Measurements from ENCODE around the gene RPRD2.
"Not testable (repeated sequence)": the region's sequence is repeated elsewhere in the genome, so short reads cannot be mapped to it uniquely, and the experiment has no call there.

The RPRD2 gene

DNA sequence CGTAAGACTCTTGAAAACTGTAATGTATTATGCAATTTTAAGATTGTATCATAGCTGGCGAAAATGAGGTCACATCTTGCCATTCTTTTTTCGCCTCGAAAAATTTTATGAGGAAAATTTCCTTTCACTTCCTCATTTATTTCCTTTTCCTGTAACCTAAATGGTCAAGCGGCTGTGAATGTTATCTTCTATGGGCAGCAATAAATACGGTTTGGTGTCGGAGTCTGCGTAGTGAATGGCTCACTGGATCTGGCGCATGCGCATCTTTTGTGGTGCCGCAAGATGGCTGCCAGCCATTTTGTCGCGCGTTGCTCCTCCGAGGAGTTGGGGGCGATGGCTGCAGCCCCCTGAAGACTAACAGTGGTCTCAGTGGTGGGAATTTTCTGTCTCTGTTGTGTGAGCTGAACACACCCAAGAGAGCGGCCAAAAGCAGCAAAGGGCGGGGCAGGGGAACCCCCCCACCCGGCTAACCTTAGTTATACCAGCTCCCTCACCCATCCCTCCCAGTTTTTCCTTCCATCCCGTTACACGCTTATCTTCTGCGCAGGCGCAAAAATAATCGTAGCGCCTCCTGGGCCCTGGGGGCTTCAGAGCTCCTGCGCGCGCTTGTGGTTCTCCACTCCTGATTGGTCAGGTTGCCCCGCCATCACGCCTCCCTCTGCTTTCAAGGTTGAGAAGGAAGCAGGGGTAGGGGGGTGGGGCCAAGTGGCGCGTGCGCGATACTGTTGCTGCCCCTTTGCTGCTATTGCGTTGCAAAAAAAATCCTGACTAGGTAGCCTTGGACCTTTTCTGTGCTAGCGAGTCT is at the start of gene RPRD2:
RPRD2 (plus strand) TSS at position 722 of the 805 bp plus-strand sequence. CDS start 568 bp downstream, outside the sequence.
- peak; percentile 93 to 97 for DNase-seq (ENCODE audit: low read depth in 1 of 2, low spot score in 1 of 2)

DNA sequence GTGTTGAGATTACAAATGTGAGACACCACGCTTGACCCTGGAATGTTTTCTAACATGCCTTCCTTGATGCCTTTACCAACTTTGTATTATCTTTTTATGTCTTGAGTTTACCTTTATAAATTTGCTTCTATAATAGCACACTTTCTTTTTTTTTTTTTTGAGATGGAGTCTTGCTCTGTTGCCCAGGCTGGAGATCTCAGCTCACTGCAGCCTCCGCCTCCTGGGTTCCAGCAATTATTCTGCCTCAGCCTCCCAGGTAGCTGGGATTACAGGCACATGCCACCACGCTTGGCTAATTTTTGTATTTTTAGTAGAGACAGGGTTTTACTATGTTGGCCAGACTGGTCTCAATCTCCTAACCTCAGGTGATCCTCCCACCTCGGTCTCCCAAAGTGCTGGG is 49.3 kb upstream of the RPRD2 start:
- not testable (repeated sequence) for DNase-seq (ENCODE audit: low read depth in 1 of 2, low spot score in 1 of 2)

DNA sequence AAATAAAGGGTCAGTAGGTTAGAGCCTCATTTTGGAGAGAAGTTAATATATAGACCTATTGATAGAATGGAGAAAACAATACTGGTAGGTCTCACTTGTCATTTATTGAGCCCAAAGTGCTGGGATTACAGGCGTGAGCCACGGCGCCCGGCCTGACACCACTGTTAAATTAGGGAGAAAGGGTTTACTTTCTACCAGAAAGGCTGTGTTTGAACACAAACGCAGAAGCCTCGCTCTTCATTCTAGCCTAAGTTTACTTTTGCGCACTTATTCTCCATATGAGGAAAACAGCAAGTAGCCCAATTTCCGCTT is 43.3 kb upstream of the RPRD2 start:
- no peak for DNase-seq (ENCODE audit: low read depth in 1 of 2, low spot score in 1 of 2)

GRCh38 chr1:150321826-150322166 is 42.2 kb upstream of the RPRD2 start:
- no peak for DNase-seq (ENCODE audit: low read depth in 1 of 2, low spot score in 1 of 2)

DNA sequence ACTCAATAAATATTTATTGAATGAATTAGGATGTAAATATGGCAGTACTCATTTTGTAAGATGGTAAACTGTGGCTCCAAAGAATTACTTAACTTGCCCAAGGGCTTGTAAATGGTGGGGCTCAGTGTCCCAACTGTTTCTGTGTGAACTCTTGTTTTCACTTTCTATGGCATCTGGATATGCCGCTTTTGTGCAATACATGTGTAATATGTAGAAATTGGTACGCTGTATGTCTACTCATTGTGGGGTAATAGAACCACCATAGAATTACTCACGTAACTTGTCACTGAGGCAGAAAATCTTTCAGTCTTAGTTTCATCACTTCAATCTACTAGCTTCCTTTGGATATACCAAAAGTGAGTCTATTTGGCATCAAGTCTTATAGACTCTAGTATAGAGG is 41.6 kb upstream of the RPRD2 start:
- no peak for DNase-seq (ENCODE audit: low read depth in 1 of 2, low spot score in 1 of 2)

DNA sequence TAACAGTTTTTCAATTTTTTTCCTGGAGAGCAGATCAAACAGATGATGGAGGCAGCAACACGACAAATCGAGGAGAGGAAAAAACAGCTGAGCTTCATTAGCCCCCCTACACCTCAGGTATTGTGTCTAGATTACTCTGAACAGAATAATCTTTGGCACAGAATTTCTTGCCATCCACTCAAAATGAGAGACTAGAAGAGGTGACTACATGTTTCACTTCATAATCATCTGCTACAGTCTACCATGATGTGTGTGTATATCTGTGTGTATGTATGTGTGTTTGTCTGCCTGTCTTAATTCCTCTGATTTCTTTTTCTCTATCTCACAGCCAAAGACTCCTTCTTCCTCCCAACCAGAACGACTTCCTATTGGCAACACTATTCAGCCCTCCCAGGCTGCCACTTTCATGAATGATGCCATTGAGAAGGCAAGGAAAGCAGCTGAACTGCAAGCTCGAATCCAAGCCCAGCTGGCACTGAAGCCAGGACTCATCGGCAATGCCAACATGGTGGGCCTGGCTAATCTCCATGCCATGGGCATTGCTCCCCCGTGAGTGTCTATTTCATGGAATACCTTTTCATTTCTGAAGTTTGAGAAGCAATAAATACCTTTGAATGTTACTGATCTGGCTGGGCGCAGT is 31.2 kb upstream of the RPRD2 start:
- no peak for DNase-seq (ENCODE audit: low read depth in 1 of 2, low spot score in 1 of 2)

DNA sequence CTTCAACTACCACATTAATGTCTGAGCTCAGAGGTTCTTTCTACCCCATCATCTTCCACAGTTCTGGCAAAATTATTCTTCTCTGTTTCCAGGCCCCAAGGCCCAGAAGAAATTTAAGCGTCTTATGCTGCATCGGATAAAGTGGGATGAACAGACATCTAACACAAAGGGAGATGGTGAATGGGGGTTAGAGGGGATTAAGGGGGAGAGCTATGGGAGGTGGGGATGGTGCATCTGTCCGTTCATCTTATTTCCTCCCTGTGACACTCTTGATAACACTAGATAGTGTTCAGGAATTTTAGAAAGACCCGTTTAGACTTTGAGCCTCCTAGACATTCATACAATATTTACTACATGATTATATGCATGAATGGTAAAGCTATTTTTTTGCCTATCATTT is 17.6 kb upstream of the RPRD2 start:
- no peak for DNase-seq (ENCODE audit: low read depth in 1 of 2, low spot score in 1 of 2)

DNA sequence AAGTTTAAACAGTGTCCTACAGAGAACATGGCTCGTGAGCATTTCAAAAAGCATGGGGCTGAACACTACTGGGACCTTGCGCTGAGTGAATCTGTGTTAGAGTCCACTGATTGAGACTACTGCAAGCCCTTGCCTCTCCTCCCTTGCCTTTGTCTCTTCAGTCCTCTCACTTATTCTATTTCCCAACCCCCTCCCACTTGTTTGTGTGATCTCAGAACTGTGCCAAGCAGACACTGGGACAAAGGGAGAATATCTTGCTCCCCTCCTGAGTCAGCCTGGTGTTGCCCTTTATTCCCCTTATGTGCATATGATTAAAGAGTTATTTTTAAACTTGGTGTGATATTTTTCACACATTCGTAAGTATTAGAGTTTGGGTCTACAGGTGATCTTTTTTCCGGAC is 11.1 kb upstream of the RPRD2 start:
- DNase-seq (ENCODE audit: low read depth in 1 of 2, low spot score in 1 of 2), result no peak

- peak in 1 of 2 donors; percentile 6 for DNase-seq (ENCODE audit: low read depth in 1 of 2, low spot score in 1 of 2)
Observed at GRCh38 chr1:150362721-150363425, 1.1 kb upstream of the RPRD2 start.

- DNase-seq (ENCODE audit: low read depth in 1 of 2, low spot score in 1 of 2), result peak; percentile 61 to 67
Observed at GRCh38 chr1:150364231-150365003, 470 bp downstream of the RPRD2 start.

GRCh38 chr1:150365941-150366340 is 2.0 kb downstream of the RPRD2 start:
- no peak for DNase-seq (ENCODE audit: low read depth in 1 of 2, low spot score in 1 of 2)

- no peak for DNase-seq (ENCODE audit: low read depth in 1 of 2, low spot score in 1 of 2)
Observed at GRCh38 chr1:150366416-150367296, 2.7 kb downstream of the RPRD2 start.

- DNase-seq (ENCODE audit: low read depth in 1 of 2, low spot score in 1 of 2), result no peak
Observed at GRCh38 chr1:150371110-150371509, 7.2 kb downstream of the RPRD2 start.

GRCh38 chr1:150372580-150372979 is 8.6 kb downstream of the RPRD2 start:
- DNase-seq (ENCODE audit: low read depth in 1 of 2, low spot score in 1 of 2), result no peak

- no peak for DNase-seq (ENCODE audit: low read depth in 1 of 2, low spot score in 1 of 2)
Observed at GRCh38 chr1:150376110-150376509, 12.2 kb downstream of the RPRD2 start.

- no peak for DNase-seq (ENCODE audit: low read depth in 1 of 2, low spot score in 1 of 2)
Observed at GRCh38 chr1:150383631-150384324, 19.8 kb downstream of the RPRD2 start.

DNA sequence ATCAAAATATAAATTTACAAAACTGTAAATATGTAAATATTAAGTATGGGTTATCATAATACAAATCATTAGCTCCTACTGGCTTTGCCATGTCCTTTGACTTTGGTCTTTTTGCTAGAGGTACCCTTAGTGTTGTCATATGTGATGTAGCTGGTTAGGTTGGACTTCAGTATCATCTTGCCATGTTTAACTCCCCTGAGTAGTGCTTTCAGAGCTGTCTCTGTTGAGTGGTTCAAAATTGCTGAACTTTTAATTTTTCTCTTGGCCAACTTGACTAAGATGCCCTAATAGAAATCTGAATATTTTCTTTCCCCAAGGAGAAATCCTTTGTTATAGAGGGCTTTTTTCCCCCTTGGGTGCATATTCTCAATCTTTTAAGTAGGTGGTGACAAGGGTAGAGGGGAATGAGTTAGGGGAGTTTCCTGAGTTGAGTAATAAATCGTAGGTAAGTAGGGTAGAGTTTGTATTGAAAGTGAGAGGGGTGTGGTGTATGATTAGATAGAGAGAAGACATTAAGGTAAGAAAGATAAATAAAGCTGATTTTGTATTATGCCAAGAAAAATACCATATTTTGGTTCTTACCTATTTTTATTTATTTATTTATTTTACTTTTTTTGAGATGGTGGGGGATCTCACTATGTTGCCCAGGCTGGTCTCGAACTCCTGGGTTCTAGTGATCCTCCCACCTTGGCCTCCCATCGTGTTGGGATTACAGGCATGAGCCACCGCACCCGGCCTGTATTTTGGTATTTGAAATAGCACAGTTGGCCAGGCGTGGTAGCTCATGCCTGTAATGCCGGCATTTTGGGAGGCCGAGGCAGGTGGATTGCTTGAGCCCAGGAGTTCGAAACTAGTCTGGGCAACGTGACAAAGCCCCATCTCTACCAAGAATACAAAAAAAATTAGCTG is 21.8 kb downstream of the RPRD2 start:
- DNase-seq (ENCODE audit: low read depth in 1 of 2, low spot score in 1 of 2), result no peak

DNA sequence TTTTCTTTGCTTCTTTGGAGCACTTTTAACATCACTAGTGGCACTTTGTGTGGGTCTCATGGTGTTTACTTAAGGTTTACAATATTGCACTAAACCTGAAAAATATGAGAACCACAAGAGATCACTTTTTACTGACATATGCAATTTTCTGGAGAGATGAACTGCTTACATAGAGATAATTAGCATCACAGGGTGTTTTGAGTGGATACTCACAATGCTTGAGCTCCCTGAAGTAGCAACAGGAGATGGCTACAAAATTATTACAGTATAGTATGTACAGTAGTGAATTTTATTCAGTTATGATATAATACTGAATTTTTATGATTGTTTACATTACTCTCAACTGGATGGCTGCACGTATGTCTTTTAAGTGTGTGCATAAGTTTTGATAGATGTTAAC is 22.6 kb downstream of the RPRD2 start:
- no peak for DNase-seq (ENCODE audit: low read depth in 1 of 2, low spot score in 1 of 2)

DNA sequence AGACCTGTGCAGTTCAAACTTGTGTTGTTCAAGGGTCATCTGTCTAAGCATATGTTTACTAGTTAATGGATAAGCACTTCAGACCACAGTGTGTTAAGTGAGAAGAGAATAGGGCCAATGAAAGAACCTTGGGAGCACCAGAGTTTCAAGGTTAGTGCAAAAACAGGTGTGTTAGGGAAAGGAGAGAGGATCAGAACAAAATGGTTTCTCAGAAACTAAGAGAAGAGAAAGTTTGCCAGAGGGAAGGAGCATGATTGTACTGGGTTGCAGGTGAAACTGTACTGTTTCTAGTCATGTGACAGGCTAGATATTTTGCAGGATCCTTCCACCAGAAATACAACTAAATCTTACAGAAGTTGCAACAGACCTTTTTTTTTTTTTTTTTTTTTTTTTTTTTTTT is 23.3 kb downstream of the RPRD2 start:
- no peak for DNase-seq (ENCODE audit: low read depth in 1 of 2, low spot score in 1 of 2)
